ENCODE data around the gene EEF1G. TPM values are rescaled to one million over a fixed set of nuclear protein-coding genes. Genes with fewer than 3 reads are reported as not detected.
A peak's percentile ranks its signal among the peaks of the same experiment; 100 is the strongest.

Gene EEF1G
- total RNA-seq, 1 donor from 2014 or later: 1,931 TPM

DNA sequence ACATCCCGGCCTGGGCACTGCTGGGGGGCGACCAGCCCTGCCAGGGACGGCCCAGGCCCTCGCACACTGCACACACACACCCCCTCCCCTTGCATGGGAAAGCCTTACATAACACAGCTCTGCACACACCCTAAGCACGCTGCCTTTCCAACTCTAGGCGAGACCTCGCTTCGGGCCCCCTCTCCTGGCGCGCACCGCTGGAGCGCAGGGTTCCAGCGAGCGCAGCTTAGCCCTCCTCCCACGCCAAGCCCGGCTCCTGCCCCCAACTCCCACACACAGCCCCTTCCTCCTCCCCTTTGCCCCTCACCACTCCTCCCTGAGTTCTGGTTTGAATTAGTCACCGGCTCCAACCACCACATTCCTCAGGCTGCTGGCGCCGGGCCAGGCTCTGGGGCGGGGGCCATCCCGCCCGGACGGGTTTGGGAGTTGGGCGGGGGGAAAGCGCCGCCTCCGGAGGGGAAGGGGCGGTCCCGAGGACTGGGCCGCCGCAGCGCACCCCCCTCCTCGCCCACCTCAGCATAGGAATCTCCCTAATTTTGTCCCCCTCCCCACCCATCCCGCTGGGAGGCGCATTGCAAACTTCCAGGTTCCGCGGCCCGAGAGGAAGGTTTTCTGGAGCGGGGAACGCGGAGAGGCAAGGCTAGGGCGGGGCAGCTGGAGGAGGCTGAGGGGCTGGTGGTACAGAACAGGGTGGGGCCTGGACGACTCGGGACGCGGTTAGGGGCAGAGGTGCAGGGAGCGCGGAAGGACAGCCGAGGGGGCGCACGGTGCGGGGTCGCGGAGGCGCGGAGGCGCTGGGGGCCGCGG, 28.1 kb downstream of the EEF1G start:
- H3K4me3 Mint-ChIP-seq (ENCODE audit: low read depth): peak overlapping the region; percentile 82
- peaks cover 35% of the 10 kb centered on the region for H3K4me1 Mint-ChIP-seq (ENCODE audit: low read depth)
- H3K27ac Mint-ChIP-seq: peak overlapping the region; percentile 89
- peak; percentile 47 for DNase-seq (ENCODE audit: low spot score, unreplicated experiment)
- H3K36me3 Mint-ChIP-seq (ENCODE audit: insufficient read depth): no peaks in the 10 kb centered on the region
- no peak for TF ChIP-seq CTCF (IDR thresholded peaks at IDR 0.05; ENCODE audit: unreplicated experiment)
- no peaks in the 10 kb centered on the region for H3K9me3 Mint-ChIP-seq (ENCODE audit: low read depth)
- peaks cover 46% of the 10 kb centered on the region for H3K27me3 Mint-ChIP-seq

- DNase-seq (ENCODE audit: low spot score, unreplicated experiment): no peak
- TF ChIP-seq CTCF (IDR thresholded peaks at IDR 0.05; ENCODE audit: unreplicated experiment): peak; percentile 16
- Mint-ChIP-seq H3K9me3 (ENCODE audit: low read depth) (no peaks in the 10 kb centered on the region), H3K36me3 (ENCODE audit: insufficient read depth) (no peaks in the 10 kb centered on the region), H3K27me3 (peaks cover 46% of the 10 kb centered on the region), H3K27ac (peak overlapping the region; percentile 64), H3K4me3 (ENCODE audit: low read depth) (peak overlapping the region; percentile 82), H3K4me1 (ENCODE audit: low read depth) (peaks cover 34% of the 10 kb centered on the region)
Measured at GRCh38 chr11:62544581-62545436, 28.9 kb downstream of the EEF1G start.

GRCh38 chr11:62543680-62544444, 29.8 kb downstream of the EEF1G start:
- Mint-ChIP-seq H3K4me3 (ENCODE audit: low read depth) (no peak overlapping the region), H3K36me3 (ENCODE audit: insufficient read depth) (no peaks in the 10 kb centered on the region), H3K9me3 (ENCODE audit: low read depth) (no peaks in the 10 kb centered on the region), H3K27me3 (peaks cover 46% of the 10 kb centered on the region), H3K27ac (no peak overlapping the region), H3K4me1 (ENCODE audit: low read depth) (peaks cover 32% of the 10 kb centered on the region)
- no peak for DNase-seq (ENCODE audit: low spot score, unreplicated experiment)
- TF ChIP-seq CTCF (IDR thresholded peaks at IDR 0.05; ENCODE audit: unreplicated experiment): no peak

GRCh38 chr11:62542750-62543567, 30.7 kb downstream of the EEF1G start:
- Mint-ChIP-seq H3K36me3 (ENCODE audit: insufficient read depth) (no peaks in the 10 kb centered on the region), H3K27ac (no peak overlapping the region), H3K9me3 (ENCODE audit: low read depth) (no peaks in the 10 kb centered on the region), H3K4me3 (ENCODE audit: low read depth) (no peak overlapping the region), H3K4me1 (ENCODE audit: low read depth) (peaks cover 28% of the 10 kb centered on the region), H3K27me3 (peaks cover 41% of the 10 kb centered on the region)
- TF ChIP-seq CTCF (IDR thresholded peaks at IDR 0.05; ENCODE audit: unreplicated experiment): peak; percentile 94
- DNase-seq (ENCODE audit: low spot score, unreplicated experiment): peak; percentile 74
